A549 (cell line): ENCODE measurements around the gene GUCA2B. TPM values are rescaled to one million over a fixed set of nuclear protein-coding genes. Genes with fewer than 3 reads are reported as not detected.

Experiments
- ATAC-seq, 2 experiments: fragments of 200-7000 bp in 1 of 2; fragments of >200 bp in 1 of 2; cut with Nextera tagmentation in 1 of 2; cut with Tn5 transposase in 1 of 2; 3 replicates each; pipeline versions ENCODE4 v1.8.0 to v1.9.1; 2018 to 2020; ENCODE audit warnings: mild to moderate bottlenecking in 1 of 2, moderate library complexity in 1 of 2
- CTCF ChIA-PET: fragments of 300-600 bp; sonication (Branson Sonifier 250); formaldehyde crosslinking; extraction: SDS; loops from one replicate; lab custom pipeline; 2021; ENCODE audit warnings: antibody characterized with exemption, inconsistent platforms; lab: Yijun Ruan, JAX
- POLR2A ChIA-PET: fragments of 350-600 bp; formaldehyde crosslinking; extraction: SDS; loops from one replicate; lab custom pipeline; 2021; ENCODE audit warnings: antibody characterized with exemption, inconsistent platforms; lab: Yijun Ruan, JAX
- DNase-seq, 2 experiments: peaks; one replicate each; pipeline versions ENCODE4 v3.0.0 to v3.0.0-alpha.2; 2011 to 2016; ENCODE audit warnings: low read depth in 1 of 2, low spot score in 1 of 2
- FAIRE-seq: peaks from 2 replicates; lab custom pipeline; 2011; peaks lifted over from hg19 to GRCh38; lab: Jason Lieb, UNC
- H3K27ac ChIP-seq, 2 experiments: fragments of >200 bp; sonication (Bioruptor Twin); formaldehyde crosslinking; 3 replicates each; pipeline ENCODE4 v1.5.1; 2016 to 2017
- H3K4me1 ChIP-seq: fragments of >200 bp; sonication (Bioruptor Twin); formaldehyde crosslinking; 3 replicates; pipeline ENCODE4 v1.6.1; 2016
- H3K4me2 ChIP-seq: fragments of >200 bp; sonication (Bioruptor Twin); formaldehyde crosslinking; 3 replicates; pipeline ENCODE4 v1.6.1; 2016
- H3K4me3 ChIP-seq: fragments of >200 bp; sonication (Bioruptor Twin); formaldehyde crosslinking; 3 replicates; pipeline ENCODE4 v1.5.1; 2016
- H3K9me3 ChIP-seq: fragments of >200 bp; sonication (Bioruptor Twin); formaldehyde crosslinking; 3 replicates; pipeline ENCODE4 v1.6.1; 2016
- CEBPB ChIP-seq, 2 experiments: fragments of >200 bp in 1 of 2; sonication (Bioruptor Twin) in 1 of 2; formaldehyde crosslinking in 1 of 2; IDR thresholded peaks; 2 replicates each; pipeline ENCODE4 v1.6.1; 2012 to 2016
- CHD2 ChIP-seq: fragments of 150-350 bp; IDR thresholded peaks from 2 replicates; pipeline ENCODE4 v1.6.1; 2014; ENCODE audit warnings: low read length; ENCODE audit not compliant: partially characterized antibody
- CHD4 ChIP-seq: fragments of 200-600 bp; sonication (generic); IDR thresholded peaks from 2 replicates; pipeline ENCODE4 v1.6.1; 2016; ENCODE audit warnings: antibody characterized with exemption, mild to moderate bottlenecking, borderline replicate concordance
- CTCF ChIP-seq: fragments of >200 bp; sonication (Bioruptor Twin); formaldehyde crosslinking; IDR thresholded peaks from 3 replicates; pipeline ENCODE4 v1.5.1; 2016
- EP300 ChIP-seq, 2 experiments: fragments of >200 bp; sonication (Bioruptor Twin); formaldehyde crosslinking; IDR thresholded peaks; 2 replicates in 1 of 2; 3 replicates in 1 of 2; pipeline ENCODE4 v1.6.1; 2016 to 2017
- FOSL2 ChIP-seq, 2 experiments: fragments of 450-650 bp in 1 of 2; fragments of >200 bp in 1 of 2; sonication (Bioruptor Twin) in 1 of 2; formaldehyde crosslinking; IDR thresholded peaks; 2 replicates each; pipeline versions ENCODE4 v1.5.0 to v1.6.1; 2016 to 2020; ENCODE audit warnings: mild to moderate bottlenecking in 1 of 2, moderate library complexity in 1 of 2
- GATA3 ChIP-seq: IDR thresholded peaks from 2 replicates; pipeline ENCODE4 v1.6.1; 2012; ENCODE audit warnings: borderline replicate concordance
- HDAC2 ChIP-seq: fragments of 200-600 bp; sonication (generic); IDR thresholded peaks from 2 replicates; pipeline ENCODE4 v1.6.1; 2016
- HOXB13 ChIP-seq: fragments of 250-450 bp; sonication (Bioruptor Pico); IDR thresholded peaks from 2 replicates; pipeline ENCODE4 v1.5.0; 2020; ENCODE audit warnings: low read depth, mild to moderate bottlenecking, moderate library complexity
- HOXB5 ChIP-seq: fragments of 250-450 bp; sonication (Bioruptor Pico); IDR thresholded peaks from 2 replicates; pipeline ENCODE4 v1.5.0; 2020; ENCODE audit warnings: mild to moderate bottlenecking, moderate library complexity
- KDM1A ChIP-seq: fragments of 200-600 bp; sonication (generic); IDR thresholded peaks from 2 replicates; pipeline ENCODE4 v1.6.1; 2016; ENCODE audit warnings: low read depth, mild to moderate bottlenecking
- MYC ChIP-seq: IDR thresholded peaks from 2 replicates; pipeline ENCODE4 v1.6.1; 2012; ENCODE audit warnings: mild to moderate bottlenecking, inconsistent platforms, low read length, improper control_type of control experiment, borderline replicate concordance
- NFE2L2 ChIP-seq: fragments of 150-350 bp; conservative IDR thresholded peaks from 2 replicates; pipeline ENCODE4 v1.6.1; 2014; ENCODE audit warnings: low read length
- NPAS2 ChIP-seq: fragments of 250-450 bp; sonication (Bioruptor Pico); IDR thresholded peaks from 2 replicates; pipeline ENCODE4 v1.8.0; 2022; ENCODE audit warnings: mild to moderate bottlenecking, moderate library complexity, borderline replicate concordance
- RAD21 ChIP-seq, 2 experiments: fragments of >200 bp in 1 of 2; sonication (Bioruptor Twin) in 1 of 2; formaldehyde crosslinking in 1 of 2; IDR thresholded peaks in 1 of 2; conservative IDR thresholded peaks in 1 of 2; 2 replicates in 1 of 2; 3 replicates in 1 of 2; pipeline ENCODE4 v1.6.1; 2012 to 2018; ENCODE audit warnings: inconsistent platforms in 1 of 2
- TFCP2L1 ChIP-seq: fragments of 250-450 bp; sonication (Bioruptor Pico); IDR thresholded peaks from 2 replicates; pipeline ENCODE4 v1.5.0; 2021; ENCODE audit warnings: mild to moderate bottlenecking
- TP53 ChIP-seq: fragments of 250-450 bp; sonication (Bioruptor Pico); IDR thresholded peaks from 2 replicates; pipeline ENCODE4 v1.5.0; 2021; ENCODE audit warnings: mild to moderate bottlenecking, moderate library complexity
- ZC3H11A ChIP-seq: fragments of 450-650 bp; IDR thresholded peaks from 2 replicates; pipeline ENCODE4 v1.6.1; 2014; ENCODE audit warnings: antibody characterized with exemption, mild to moderate bottlenecking
- WGBS: methylation state at CpG from one replicate; pipeline ENCODE4 v1.1.6; 2017; ENCODE audit errors: missing lambda C conversion rate; 5-methylcytosine and 5-hydroxymethylcytosine counted together
- polyA minus RNA-seq: library from RNA; depleted of rRNA, polyadenylated mRNA; stranded (reverse); fragments of >200 nt; gene quantifications from 2 replicates; pipeline ENCODE4 v1.2.3, GENCODE V29; 2011; rRNA and poly(A)+ RNA removed
- polyA plus RNA-seq, 4 experiments: library from polyadenylated mRNA; depleted of rRNA in 3 of 4; stranded (reverse); fragments of >200 nt; fragmentation: RNase III in 1 of 4; extraction: RNeasy Plus Mini Kit Qiagen cat#74134 plus additional on column Dnase treatment in 1 of 4; gene quantifications; 2 replicates in 3 of 4; 3 replicates in 1 of 4; pipeline ENCODE4 v1.2.3, GENCODE V29; 2011 to 2017
- TF ChIP-seq, protein P1 (sequence below): IDR thresholded peaks from 2 replicates; pipeline ENCODE4 v1.6.1; 2012
- TF ChIP-seq, protein P2 (sequence below): fragments of 450-650 bp; IDR thresholded peaks from 2 replicates; pipeline ENCODE4 v1.6.1; 2014; ENCODE audit warnings: antibody characterized with exemption
- TF ChIP-seq, protein P3 (sequence below): fragments of 150-350 bp; IDR thresholded peaks from 2 replicates; pipeline ENCODE4 v1.6.1; 2014; ENCODE audit warnings: low read depth, mild to moderate bottlenecking, low read length
- TF ChIP-seq, protein P4 (sequence below): IDR thresholded peaks from 2 replicates; pipeline ENCODE4 v1.6.1; 2012

The GUCA2B gene
- polyA plus RNA-seq (2011; rRNA removed) (not detected in 2 replicates), polyA plus RNA-seq (2017; fragmentation: RNase III; extraction: RNeasy Plus Mini Kit Qiagen cat#74134 plus additional on column Dnase treatment) (0.17 TPM in 1 of 3 replicates, not detected in the others), polyA minus RNA-seq (not detected in 2 replicates)
- 0.12 TPM in 1 of 2 replicates, not detected in the other for polyA plus RNA-seq (2012; cell fraction: cytosol; rRNA removed)
- polyA plus RNA-seq (2012; cell fraction: nucleus; rRNA removed), result not detected in 2 replicates

DNA sequence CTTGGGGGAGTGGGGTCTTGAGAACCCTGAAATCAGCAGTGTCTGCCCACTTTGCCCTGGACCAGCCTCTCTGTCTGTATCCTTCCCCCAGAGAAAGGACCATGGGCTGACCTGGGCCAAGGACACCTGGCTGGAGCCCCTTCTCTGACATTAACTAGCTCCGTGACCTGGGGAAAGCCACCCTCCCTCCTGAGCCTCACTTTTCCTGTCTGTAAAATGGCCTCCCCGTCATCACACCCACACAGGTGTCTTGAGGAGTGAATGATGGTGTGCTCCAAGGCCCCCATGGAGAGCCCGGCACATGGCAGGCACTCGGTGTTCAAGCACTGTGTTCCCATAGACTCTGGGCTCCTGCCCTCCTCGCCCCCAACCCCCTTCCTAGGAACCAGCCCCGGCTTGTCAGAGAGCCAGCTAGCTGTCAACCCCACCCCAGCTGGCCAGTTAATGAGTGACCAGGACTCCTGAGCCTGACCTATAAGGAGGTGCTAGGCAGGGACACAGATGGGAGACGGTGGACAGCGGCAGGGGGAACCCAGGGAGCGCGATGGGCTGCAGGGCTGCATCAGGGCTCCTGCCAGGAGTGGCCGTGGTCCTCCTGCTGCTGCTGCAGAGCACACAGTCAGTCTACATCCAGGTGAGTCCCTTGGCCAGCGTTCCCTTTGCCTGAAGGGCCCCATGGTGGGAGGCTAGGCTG, at the start of gene GUCA2B:
TSS of gene GUCA2B (plus strand) at position 504 of the 694 bp plus-strand sequence. CDS start at position 545, 41 bp downstream.
- no peak for FAIRE-seq
- TF ChIP-seq EP300 (IDR thresholded peaks at IDR 0.05) (no peak), CHD4 (no peak), RAD21 (conservative IDR thresholded peaks at IDR 0.05 in 1 of 2, IDR thresholded peaks at IDR 0.05 in 1 of 2) (no peak), CHD2 (no peak), CTCF (no peak), NFE2L2 (no peak), ZC3H11A (no peak), TP53 (no peak), HOXB5 (CRISPR knock-in tag) (no peak), NPAS2 (CRISPR knock-in tag) (no peak), GATA3 (no peak), FOSL2 (IDR thresholded peaks at IDR 0.05) (no peak), FOSL2 (CRISPR knock-in tag; IDR thresholded peaks at IDR 0.05) (no peak), KDM1A (no peak)
- TF ChIP-seq, protein P1, sequence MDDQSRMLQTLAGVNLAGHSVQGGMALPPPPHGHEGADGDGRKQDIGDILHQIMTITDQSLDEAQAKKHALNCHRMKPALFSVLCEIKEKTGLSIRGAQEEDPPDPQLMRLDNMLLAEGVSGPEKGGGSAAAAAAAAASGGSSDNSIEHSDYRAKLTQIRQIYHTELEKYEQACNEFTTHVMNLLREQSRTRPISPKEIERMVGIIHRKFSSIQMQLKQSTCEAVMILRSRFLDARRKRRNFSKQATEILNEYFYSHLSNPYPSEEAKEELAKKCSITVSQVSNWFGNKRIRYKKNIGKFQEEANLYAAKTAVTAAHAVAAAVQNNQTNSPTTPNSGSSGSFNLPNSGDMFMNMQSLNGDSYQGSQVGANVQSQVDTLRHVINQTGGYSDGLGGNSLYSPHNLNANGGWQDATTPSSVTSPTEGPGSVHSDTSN, result no peak
- TF ChIP-seq, protein P2, sequence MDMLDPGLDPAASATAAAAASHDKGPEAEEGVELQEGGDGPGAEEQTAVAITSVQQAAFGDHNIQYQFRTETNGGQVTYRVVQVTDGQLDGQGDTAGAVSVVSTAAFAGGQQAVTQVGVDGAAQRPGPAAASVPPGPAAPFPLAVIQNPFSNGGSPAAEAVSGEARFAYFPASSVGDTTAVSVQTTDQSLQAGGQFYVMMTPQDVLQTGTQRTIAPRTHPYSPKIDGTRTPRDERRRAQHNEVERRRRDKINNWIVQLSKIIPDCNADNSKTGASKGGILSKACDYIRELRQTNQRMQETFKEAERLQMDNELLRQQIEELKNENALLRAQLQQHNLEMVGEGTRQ, result no peak
- TF ChIP-seq, protein P3, sequence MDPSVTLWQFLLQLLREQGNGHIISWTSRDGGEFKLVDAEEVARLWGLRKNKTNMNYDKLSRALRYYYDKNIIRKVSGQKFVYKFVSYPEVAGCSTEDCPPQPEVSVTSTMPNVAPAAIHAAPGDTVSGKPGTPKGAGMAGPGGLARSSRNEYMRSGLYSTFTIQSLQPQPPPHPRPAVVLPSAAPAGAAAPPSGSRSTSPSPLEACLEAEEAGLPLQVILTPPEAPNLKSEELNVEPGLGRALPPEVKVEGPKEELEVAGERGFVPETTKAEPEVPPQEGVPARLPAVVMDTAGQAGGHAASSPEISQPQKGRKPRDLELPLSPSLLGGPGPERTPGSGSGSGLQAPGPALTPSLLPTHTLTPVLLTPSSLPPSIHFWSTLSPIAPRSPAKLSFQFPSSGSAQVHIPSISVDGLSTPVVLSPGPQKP, result no peak
- TF ChIP-seq, all 56 proteins: peak for 0
- WGBS, result 35% methylated on average over 4 of the region's 12 CpGs
- peaks cover 7% of the 10 kb centered on the region; the same call in 1 of the 3 replicates for H3K4me1 ChIP-seq
- no peak within 1 kb of the TSS for H3K4me3 ChIP-seq
- ChIA-PET CTCF (interaction anchor here (7.4 kb wide), 1 partner anchor 21 kb away, joined by 46 read pairs; no protein-coding TSS in a partner anchor), POLR2A (interaction anchor here (0.6 kb wide), 1 partner anchor 874 kb away, joined by 3 read pairs; no protein-coding TSS in a partner anchor)
- no peak within 1 kb of the TSS for H3K4me2 ChIP-seq
- ATAC-seq, result no peak
- no peaks in the 10 kb centered on the region for H3K9me3 ChIP-seq
- no peak for DNase-seq
- H3K27ac ChIP-seq, result no peak within 1 kb of the TSS

DNA sequence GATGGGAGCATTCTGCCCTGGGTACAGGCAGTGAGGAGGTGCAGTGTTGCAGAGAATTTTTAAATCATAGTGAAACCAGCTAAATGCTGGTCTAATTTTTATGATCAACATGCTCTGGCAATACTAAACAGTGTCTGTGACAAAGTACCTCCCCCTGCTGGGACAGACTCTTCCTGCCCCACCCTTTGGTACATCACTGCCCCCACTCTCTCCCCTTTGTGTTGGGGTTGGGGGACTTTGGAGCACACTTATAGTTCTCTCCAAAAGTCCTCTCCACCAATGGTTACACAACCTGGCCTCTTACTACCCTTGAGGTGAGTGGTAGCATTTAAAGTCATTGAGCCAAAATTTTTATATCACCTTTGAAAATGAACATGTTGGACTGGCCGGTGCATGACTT, 48.2 kb upstream of the GUCA2B start:
- no peak for FAIRE-seq
- 0% methylated on average over 1 of the region's 1 CpG for WGBS
- DNase-seq, result no peak

More for the DNA sequence above, 48.2 kb upstream of the GUCA2B start:
- POLR2A ChIA-PET, result no interaction called here
- no peak overlapping the region for H3K4me3 ChIP-seq
- TF ChIP-seq HOXB13 (CRISPR knock-in tag) (no peak), HDAC2 (no peak), CTCF (no peak), MYC (no peak), HOXB5 (CRISPR knock-in tag) (no peak), TFCP2L1 (CRISPR knock-in tag) (no peak), CEBPB (IDR thresholded peaks at IDR 0.05) (no peak)
- TF ChIP-seq, protein P4, sequence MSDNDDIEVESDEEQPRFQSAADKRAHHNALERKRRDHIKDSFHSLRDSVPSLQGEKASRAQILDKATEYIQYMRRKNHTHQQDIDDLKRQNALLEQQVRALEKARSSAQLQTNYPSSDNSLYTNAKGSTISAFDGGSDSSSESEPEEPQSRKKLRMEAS, result no peak
- TF ChIP-seq, all 56 proteins: peak for 0
- Histone ChIP-seq H3K27ac (no peak overlapping the region), H3K4me1 (no peaks in the 10 kb centered on the region), H3K9me3 (no peaks in the 10 kb centered on the region; the same call in 2 of the 3 replicates), H3K4me2 (no peak overlapping the region)
- no peak for ATAC-seq
- CTCF ChIA-PET, result no interaction called here
